ENCODE results near the gene WNT3.

The WNT3 gene

DNA sequence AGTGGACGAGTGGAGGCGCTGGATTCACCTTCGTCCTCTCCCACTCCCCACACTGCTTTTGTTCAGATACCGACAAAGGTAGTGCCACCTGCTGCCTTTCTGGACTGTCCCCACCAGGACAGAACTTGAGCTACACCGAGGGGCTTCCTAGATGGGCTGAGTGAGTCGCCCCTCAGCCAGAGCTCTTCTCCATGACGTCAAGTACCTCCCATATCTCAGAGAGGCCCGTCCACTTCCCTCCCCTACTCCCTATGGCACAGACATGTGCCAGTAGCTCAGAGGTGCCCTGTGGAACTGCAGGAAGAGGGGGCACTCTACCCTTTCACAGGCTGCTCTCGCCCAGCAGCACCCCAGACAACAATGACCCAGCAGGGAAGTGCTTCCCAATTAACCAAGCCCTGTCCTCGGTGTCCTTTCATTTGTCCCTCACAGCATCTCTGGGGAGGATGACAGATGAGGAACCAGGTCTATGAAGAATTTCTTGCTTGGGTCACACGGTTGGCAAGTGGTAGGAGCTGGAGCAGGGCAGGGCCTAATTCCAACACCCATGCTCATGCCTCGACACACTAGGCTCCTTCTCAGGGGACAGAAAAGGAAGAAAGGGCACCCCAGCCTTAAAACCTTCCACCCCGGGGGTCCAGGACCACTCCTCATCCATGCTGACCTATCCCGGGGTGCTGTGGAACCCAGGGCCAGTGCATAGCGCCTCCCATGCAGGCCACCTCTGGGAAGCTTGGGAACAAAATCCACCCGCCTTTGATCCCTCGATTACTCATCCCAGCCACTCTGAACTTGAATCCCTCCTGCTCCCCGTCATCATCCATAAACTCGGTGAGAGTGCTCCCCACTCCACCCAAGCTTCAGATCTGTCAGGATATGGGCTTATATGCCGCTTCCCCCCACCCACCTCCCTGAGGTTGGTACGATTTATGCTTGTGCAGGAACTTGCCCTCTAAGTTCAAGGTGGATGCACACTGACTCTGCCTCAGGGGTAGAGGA lies 51.7 kb downstream of the WNT3 start:
- Histone ChIP-seq H3K79me2 (ENCODE audit: insufficient read depth, low read length) (no peaks in the 10 kb centered on the region), H3F3A (ENCODE audit: insufficient read depth, low read length) (no peaks in the 10 kb centered on the region), H3K9me3 (ENCODE audit: low read length) (no peaks in the 10 kb centered on the region), H3K27me3 (ENCODE audit: insufficient read depth, low read length) (no peaks in the 10 kb centered on the region), H2AFZ (ENCODE audit: low read length) (no peak overlapping the region), H3K9me2 (ENCODE audit: low read depth, low read length) (no peaks in the 10 kb centered on the region), H4K20me1 (ENCODE audit: insufficient read depth, low read length) (no peaks in the 10 kb centered on the region), H3K36me3 (ENCODE audit: insufficient read depth, low read length) (peaks cover 31% of the 10 kb centered on the region; the same call in 1 of the 2 replicates), H3K4me3 (ENCODE audit: low read depth, low read length, poor library complexity, severe bottlenecking) (peak overlapping the region; percentile 13), H3K4me1 (ENCODE audit: insufficient read depth, low read length, severe bottlenecking) (peaks cover 41% of the 10 kb centered on the region), H3K27ac (ENCODE audit: low read depth, low read length, poor library complexity, severe bottlenecking) (peak overlapping the region; percentile 36), H3K9ac (ENCODE audit: low read length) (no peak overlapping the region; the same call in 1 of the 2 replicates), H3K4me2 (ENCODE audit: low read length) (peak overlapping the region; percentile 25; the same call in 1 of the 2 replicates)
- TF ChIP-seq EZH2 (IDR thresholded peaks at IDR 0.05; ENCODE audit: borderline replicate concordance, low read length), result no peak
- TF ChIP-seq, protein P1, sequence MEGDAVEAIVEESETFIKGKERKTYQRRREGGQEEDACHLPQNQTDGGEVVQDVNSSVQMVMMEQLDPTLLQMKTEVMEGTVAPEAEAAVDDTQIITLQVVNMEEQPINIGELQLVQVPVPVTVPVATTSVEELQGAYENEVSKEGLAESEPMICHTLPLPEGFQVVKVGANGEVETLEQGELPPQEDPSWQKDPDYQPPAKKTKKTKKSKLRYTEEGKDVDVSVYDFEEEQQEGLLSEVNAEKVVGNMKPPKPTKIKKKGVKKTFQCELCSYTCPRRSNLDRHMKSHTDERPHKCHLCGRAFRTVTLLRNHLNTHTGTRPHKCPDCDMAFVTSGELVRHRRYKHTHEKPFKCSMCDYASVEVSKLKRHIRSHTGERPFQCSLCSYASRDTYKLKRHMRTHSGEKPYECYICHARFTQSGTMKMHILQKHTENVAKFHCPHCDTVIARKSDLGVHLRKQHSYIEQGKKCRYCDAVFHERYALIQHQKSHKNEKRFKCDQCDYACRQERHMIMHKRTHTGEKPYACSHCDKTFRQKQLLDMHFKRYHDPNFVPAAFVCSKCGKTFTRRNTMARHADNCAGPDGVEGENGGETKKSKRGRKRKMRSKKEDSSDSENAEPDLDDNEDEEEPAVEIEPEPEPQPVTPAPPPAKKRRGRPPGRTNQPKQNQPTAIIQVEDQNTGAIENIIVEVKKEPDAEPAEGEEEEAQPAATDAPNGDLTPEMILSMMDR (IDR thresholded peaks at IDR 0.05; ENCODE audit: low read length), result no peak

DNA sequence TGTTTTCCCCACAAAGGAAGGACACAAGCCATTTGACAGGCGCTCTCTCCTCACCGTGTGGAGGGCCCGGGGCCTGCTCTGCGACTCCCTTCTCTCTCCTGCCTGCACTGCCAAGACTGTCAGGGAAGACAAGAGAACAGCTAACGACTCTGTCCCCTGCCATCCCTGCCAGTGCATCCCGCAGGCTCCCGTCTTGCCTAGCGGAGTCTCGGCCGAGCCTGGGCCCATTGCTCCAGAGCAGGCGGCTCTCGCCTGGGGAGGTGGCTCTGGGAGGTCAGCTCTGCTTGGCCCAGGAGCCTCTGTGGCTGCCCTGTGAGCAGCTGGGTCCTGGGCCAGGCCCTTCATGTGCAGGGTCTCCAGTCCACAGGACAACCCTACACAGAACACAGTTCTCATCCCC lies 53.0 kb downstream of the WNT3 start:
- no peaks in the 10 kb centered on the region for H3K9me3 ChIP-seq (ENCODE audit: low read length)
- no peak overlapping the region for H3K9ac ChIP-seq (ENCODE audit: low read length)
- H3K27ac ChIP-seq (ENCODE audit: low read depth, low read length, poor library complexity, severe bottlenecking), result peak overlapping the region; percentile 12
- peaks cover 32% of the 10 kb centered on the region; the same call in 1 of the 2 replicates for H3K36me3 ChIP-seq (ENCODE audit: insufficient read depth, low read length)
- TF ChIP-seq EZH2 (IDR thresholded peaks at IDR 0.05; ENCODE audit: borderline replicate concordance, low read length), result no peak
- TF ChIP-seq, protein P1 (IDR thresholded peaks at IDR 0.05; ENCODE audit: low read length), result no peak
- no peaks in the 10 kb centered on the region for H3F3A ChIP-seq (ENCODE audit: insufficient read depth, low read length)
- no peaks in the 10 kb centered on the region for H3K27me3 ChIP-seq (ENCODE audit: insufficient read depth, low read length)
- no peak overlapping the region for H3K4me2 ChIP-seq (ENCODE audit: low read length)
- H4K20me1 ChIP-seq (ENCODE audit: insufficient read depth, low read length), result no peaks in the 10 kb centered on the region
- no peaks in the 10 kb centered on the region for H3K79me2 ChIP-seq (ENCODE audit: insufficient read depth, low read length)
- H2AFZ ChIP-seq (ENCODE audit: low read length), result no peak overlapping the region
- peaks cover 40% of the 10 kb centered on the region for H3K4me1 ChIP-seq (ENCODE audit: insufficient read depth, low read length, severe bottlenecking)
- no peak overlapping the region for H3K4me3 ChIP-seq (ENCODE audit: low read depth, low read length, poor library complexity, severe bottlenecking)
- no peaks in the 10 kb centered on the region for H3K9me2 ChIP-seq (ENCODE audit: low read depth, low read length)

DNA sequence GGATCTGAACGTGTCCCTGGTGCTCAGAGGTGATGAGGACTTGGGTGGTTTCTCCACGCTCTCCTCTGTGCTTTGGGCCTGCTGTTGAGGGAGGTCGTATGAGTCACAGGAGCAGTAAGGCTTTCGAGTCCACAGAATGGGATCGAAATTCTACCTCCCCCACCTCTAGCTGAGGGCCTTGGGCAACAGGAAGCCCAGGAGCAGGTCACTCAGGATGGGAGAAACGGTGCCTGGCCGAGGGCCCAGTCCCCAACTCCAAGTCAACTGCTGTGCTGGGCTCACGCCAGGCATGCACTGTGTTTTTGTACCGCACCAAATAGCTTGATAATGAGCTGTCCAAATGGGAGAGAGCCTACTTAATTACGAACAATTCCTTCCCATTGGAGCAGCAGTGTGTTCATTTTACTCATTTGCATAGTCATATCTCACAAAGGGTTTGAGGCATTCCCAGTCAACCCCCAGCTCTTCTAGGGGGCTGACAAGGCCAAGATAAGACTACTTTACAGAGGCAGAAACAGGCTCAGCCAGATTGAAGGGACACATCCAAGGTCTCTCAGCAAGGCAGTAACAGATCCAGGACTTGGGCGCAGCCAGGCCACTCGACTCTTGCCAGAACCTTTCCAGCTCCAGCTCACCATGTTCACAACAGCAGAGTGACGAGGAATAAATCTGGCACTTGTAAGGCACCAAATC lies 53.6 kb downstream of the WNT3 start:
- Histone ChIP-seq H3K9me2 (ENCODE audit: low read depth, low read length) (no peaks in the 10 kb centered on the region), H2AFZ (ENCODE audit: low read length) (no peak overlapping the region), H4K20me1 (ENCODE audit: insufficient read depth, low read length) (no peaks in the 10 kb centered on the region), H3K9ac (ENCODE audit: low read length) (no peak overlapping the region), H3K4me3 (ENCODE audit: low read depth, low read length, poor library complexity, severe bottlenecking) (no peak overlapping the region), H3K27me3 (ENCODE audit: insufficient read depth, low read length) (no peaks in the 10 kb centered on the region), H3K27ac (ENCODE audit: low read depth, low read length, poor library complexity, severe bottlenecking) (peak overlapping the region; percentile 12), H3K36me3 (ENCODE audit: insufficient read depth, low read length) (peaks cover 36% of the 10 kb centered on the region; the same call in 1 of the 2 replicates), H3K9me3 (ENCODE audit: low read length) (no peaks in the 10 kb centered on the region), H3K4me2 (ENCODE audit: low read length) (no peak overlapping the region), H3K79me2 (ENCODE audit: insufficient read depth, low read length) (no peaks in the 10 kb centered on the region), H3K4me1 (ENCODE audit: insufficient read depth, low read length, severe bottlenecking) (peaks cover 36% of the 10 kb centered on the region), H3F3A (ENCODE audit: insufficient read depth, low read length) (no peaks in the 10 kb centered on the region)
- TF ChIP-seq, protein P1 (IDR thresholded peaks at IDR 0.05; ENCODE audit: low read length), result no peak
- TF ChIP-seq EZH2 (IDR thresholded peaks at IDR 0.05; ENCODE audit: borderline replicate concordance, low read length), result no peak

All from OCI-LY1 (cell line).